ENCODE data around the gene BLACAT1. TPM values are rescaled to one million over a fixed set of nuclear protein-coding genes. Genes with fewer than 3 reads are reported as not detected.

Gene BLACAT1
- total and polyA plus RNA-seq, 2 of the 13 experiments (the other 11 are each of a cell fraction or from before 2014, with no cell fraction given) = 1.2 to 2.8 TPM

- no peak for TF ChIP-seq SRSF4 (IDR thresholded peaks at IDR 0.05; ENCODE audit: low read depth, low read length, poor library complexity, severe bottlenecking)
- TF ChIP-seq KMT2A (CRISPR knock-in tag; IDR thresholded peaks at IDR 0.05) = no peak
- no peak for TF ChIP-seq TFDP1 (CRISPR knock-in tag; IDR thresholded peaks at IDR 0.05; ENCODE audit: borderline replicate concordance)
- TF ChIP-seq, protein P1, sequence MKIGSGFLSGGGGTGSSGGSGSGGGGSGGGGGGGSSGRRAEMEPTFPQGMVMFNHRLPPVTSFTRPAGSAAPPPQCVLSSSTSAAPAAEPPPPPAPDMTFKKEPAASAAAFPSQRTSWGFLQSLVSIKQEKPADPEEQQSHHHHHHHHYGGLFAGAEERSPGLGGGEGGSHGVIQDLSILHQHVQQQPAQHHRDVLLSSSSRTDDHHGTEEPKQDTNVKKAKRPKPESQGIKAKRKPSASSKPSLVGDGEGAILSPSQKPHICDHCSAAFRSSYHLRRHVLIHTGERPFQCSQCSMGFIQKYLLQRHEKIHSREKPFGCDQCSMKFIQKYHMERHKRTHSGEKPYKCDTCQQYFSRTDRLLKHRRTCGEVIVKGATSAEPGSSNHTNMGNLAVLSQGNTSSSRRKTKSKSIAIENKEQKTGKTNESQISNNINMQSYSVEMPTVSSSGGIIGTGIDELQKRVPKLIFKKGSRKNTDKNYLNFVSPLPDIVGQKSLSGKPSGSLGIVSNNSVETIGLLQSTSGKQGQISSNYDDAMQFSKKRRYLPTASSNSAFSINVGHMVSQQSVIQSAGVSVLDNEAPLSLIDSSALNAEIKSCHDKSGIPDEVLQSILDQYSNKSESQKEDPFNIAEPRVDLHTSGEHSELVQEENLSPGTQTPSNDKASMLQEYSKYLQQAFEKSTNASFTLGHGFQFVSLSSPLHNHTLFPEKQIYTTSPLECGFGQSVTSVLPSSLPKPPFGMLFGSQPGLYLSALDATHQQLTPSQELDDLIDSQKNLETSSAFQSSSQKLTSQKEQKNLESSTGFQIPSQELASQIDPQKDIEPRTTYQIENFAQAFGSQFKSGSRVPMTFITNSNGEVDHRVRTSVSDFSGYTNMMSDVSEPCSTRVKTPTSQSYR (CRISPR knock-in tag; IDR thresholded peaks at IDR 0.05; ENCODE audit: borderline replicate concordance) = no peak
- TF ChIP-seq FOXJ3 (CRISPR knock-in tag; IDR thresholded peaks at IDR 0.05; ENCODE audit: borderline replicate concordance) = no peak
Observed at GRCh38 chr1:205481218-205481617, 25.4 kb upstream of the BLACAT1 start (continued).

DNA sequence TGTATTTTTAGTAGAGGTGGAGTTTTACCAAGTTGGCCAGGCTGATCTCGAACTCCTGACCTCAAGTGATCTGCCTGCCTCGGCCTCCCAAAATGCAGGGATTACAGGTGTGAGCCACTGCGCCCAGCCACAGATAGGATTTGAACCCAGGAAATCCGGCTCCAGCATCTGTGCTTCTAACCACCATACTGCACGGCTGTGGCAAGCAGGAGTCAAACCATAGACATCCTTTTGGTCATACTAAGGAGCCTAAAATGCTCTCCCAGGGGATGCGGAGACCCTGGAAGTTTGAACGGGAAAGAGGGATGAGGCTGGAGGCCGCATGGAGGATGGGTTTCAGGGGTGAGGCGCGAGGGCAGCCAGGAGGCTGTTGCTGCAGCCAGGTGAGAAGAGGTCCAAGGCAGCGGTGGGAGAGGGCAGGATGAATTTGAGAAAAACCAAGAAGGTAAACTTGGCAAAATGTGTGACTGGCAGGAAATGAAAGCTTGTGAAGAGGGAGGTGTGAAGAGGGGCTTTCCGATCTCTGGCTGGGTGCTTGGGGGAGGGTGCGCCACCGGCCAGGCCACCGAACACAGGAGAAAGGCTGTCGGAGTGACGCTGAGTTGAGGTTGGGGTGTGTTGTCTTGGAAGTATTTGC is 24.6 kb upstream of the BLACAT1 start:
- H4K20me1 ChIP-seq (ENCODE audit: insufficient read depth, low read length) = no peaks in the 10 kb centered on the region
- peaks cover 7 to 14% of the 10 kb centered on the region in 2 experiments; a peak in 3 of 5 replicates for H3K27me3 ChIP-seq (ENCODE audit: control insufficient read depth in 1 of 2, insufficient read depth in 2 of 2, low read length in 2 of 2)
- H3K4me3 ChIP-seq (replicated peaks in 1 of 3; ENCODE audit: insufficient read depth in 1 of 3, low read depth in 2 of 3, low read length in 3 of 3) = no peak overlapping the region
- H3K4me1 ChIP-seq (ENCODE audit: insufficient read depth, low read length) = peaks cover 12% of the 10 kb centered on the region
- intact Hi-C loops (cut with micrococcal nuclease; ENCODE audit: unreplicated experiment) = no loop called here
- DNase-seq (ENCODE audit: low spot score) = no peak
- no peak overlapping the region for H3K4me2 ChIP-seq (ENCODE audit: low read depth, low read length)
- no peak overlapping the region for H3K9ac ChIP-seq (ENCODE audit: insufficient read depth, low read depth, low read length)
- in situ Hi-C loops (cut with HindIII; ENCODE audit: extremely low pct_ligation_motif_present, low pct_unique_long_range_greater_than_20kb) = no loop called here
- no peak overlapping the region for H3K27ac ChIP-seq (ENCODE audit: extremely low read length, insufficient read depth, low read length)
- no peak overlapping the region for H2AFZ ChIP-seq (ENCODE audit: low read length)
- FAIRE-seq = no peak
- H3K79me2 ChIP-seq (ENCODE audit: insufficient read depth, low read length) = no peaks in the 10 kb centered on the region
- no peaks in the 10 kb centered on the region for H3K36me3 ChIP-seq (replicated peaks in 1 of 2; ENCODE audit: control insufficient read depth in 1 of 2, insufficient read depth in 2 of 2, low read length in 2 of 2)
- 54% methylated on average over 16 of the region's 17 CpGs for WGBS (ENCODE audit: low lambda C conversion rate)
- CTCF ChIA-PET (ENCODE audit: low intra/inter-chr PET ratio, low total read pairs) = no interaction called here
- ATAC-seq = no peak
- TF ChIP-seq RCOR2 (CRISPR knock-in tag; IDR thresholded peaks at IDR 0.05) = no peak
- TF ChIP-seq ZBTB46 (CRISPR knock-in tag; IDR thresholded peaks at IDR 0.05; ENCODE audit: borderline replicate concordance) = no peak
- no peak for TF ChIP-seq KAT2B (IDR thresholded peaks at IDR 0.05; ENCODE audit: borderline replicate concordance, low read depth, low read length)
- no peak for TF ChIP-seq MAF1 (CRISPR knock-in tag; IDR thresholded peaks at IDR 0.05; ENCODE audit: borderline replicate concordance)
- TF ChIP-seq TOE1 (CRISPR knock-in tag; IDR thresholded peaks at IDR 0.05) = no peak
- TF ChIP-seq ZNF446 (CRISPR knock-in tag; IDR thresholded peaks at IDR 0.05) = no peak
- TF ChIP-seq ZNF780A (CRISPR knock-in tag; IDR thresholded peaks at IDR 0.05) = no peak
- no TSS peak for BruUV-seq (replicated peaks)
- no peaks in the 10 kb centered on the region; the same call in 1 of the 2 replicates for H3K9me3 ChIP-seq (ENCODE audit: low read length)
- POLR2A ChIA-PET = no interaction called here

Measured in HepG2 (cell line).